Sigmoid colon (tissue), 7 donors: Measurements from ENCODE around the gene XAB2. TPM values are rescaled to one million over a fixed set of nuclear protein-coding genes. Genes with fewer than 3 reads are reported as not detected.

ENCODE experiments used
- DNase-seq: peaks from one replicate; pipeline ENCODE4 v3.0.0-alpha.2; 2019
- H3K27ac ChIP-seq, 4 donors: fragments of 200-600 bp; sonication (generic); one replicate each; pipeline ENCODE4 v1.5.1; 2016 to 2019; ENCODE audit warnings: mild to moderate bottlenecking in 1 of 4
- H3K27me3 ChIP-seq, 3 donors: fragments of 200-600 bp; sonication (generic); one replicate each; pipeline ENCODE4 v1.5.1; 2019; ENCODE audit warnings: mild to moderate bottlenecking in 1 of 3
- H3K36me3 ChIP-seq, 4 donors: fragments of 200-600 bp; sonication (generic); one replicate each; pipeline ENCODE4 v1.5.1; 2016 to 2019
- H3K4me1 ChIP-seq, 4 donors: fragments of 200-600 bp; sonication (generic); one replicate each; pipeline ENCODE4 v1.5.1; 2017 to 2019
- H3K4me3 ChIP-seq, 4 donors: fragments of 200-600 bp; sonication (generic); one replicate each; pipeline ENCODE4 v1.5.1; 2017 to 2019; ENCODE audit warnings: mild to moderate bottlenecking in 2 of 4, moderate library complexity in 1 of 4
- H3K9me3 ChIP-seq, 4 donors: fragments of 200-600 bp in 3 of 4; sonication (generic) in 3 of 4; one replicate each; pipeline versions ENCODE4 v1.5.1 to v1.6.1; 2013 to 2019
- CTCF ChIP-seq, 4 experiments: fragments of 450-650 bp in 3 of 4; fragments of 200-600 bp in 1 of 4; IDR thresholded peaks; one replicate each; pipeline ENCODE4 v1.5.1; 2016 to 2019; ENCODE audit warnings: antibody characterized with exemption in 4 of 4, mild to moderate bottlenecking in 3 of 4, moderate library complexity in 2 of 4
- EP300 ChIP-seq, 4 donors: sonication (generic); formaldehyde crosslinking; IDR thresholded peaks; one replicate each; pipeline ENCODE4 v1.6.1; 2017; ENCODE audit warnings: antibody characterized with exemption in 4 of 4
- POLR2A ChIP-seq, 2 donors: fragments of 450-650 bp; IDR thresholded peaks; one replicate each; pipeline ENCODE4 v1.6.1; 2016; ENCODE audit warnings: antibody characterized with exemption in 2 of 2, mild to moderate bottlenecking in 2 of 2, moderate library complexity in 2 of 2
- POLR2AphosphoS5 ChIP-seq, 4 donors: sonication (generic); formaldehyde crosslinking; IDR thresholded peaks; one replicate each; pipeline ENCODE4 v1.6.1; 2017; ENCODE audit warnings: antibody characterized with exemption in 4 of 4
- WGBS, 2 donors: extraction: QIAGEN DNeasy Blood & Tissue Kit; methylation state at CpG; one replicate each; pipeline ENCODE4 v1.1.7; 2013; 5-methylcytosine and 5-hydroxymethylcytosine counted together
- intact Hi-C: fragments of 100-400 bp; cut with DNase I; formaldehyde crosslinking; loops from one replicate; pipeline ENCODE4 v1.15.1; 2023
- polyA plus RNA-seq, 3 donors: library from polyadenylated mRNA; stranded (reverse); fragments of 200-250 nt; gene quantifications; one replicate each; pipeline ENCODE4 v1.2.3, GENCODE V29; 2013
- total RNA-seq, 4 donors: library from RNA; depleted of rRNA; stranded (reverse); fragments of >200 nt; gene quantifications; one replicate each; pipeline ENCODE4 v1.1.0, GENCODE V29; 2016
- donor health status: healthy with polysubstance abuse.
- donor health status: Bipolar disorder and iron deficiency.
- donor health status: healthy.

The XAB2 gene
- total and polyA plus RNA-seq, 7 donors: 9.7 to 38.3 (median 29.9) TPM

DNA sequence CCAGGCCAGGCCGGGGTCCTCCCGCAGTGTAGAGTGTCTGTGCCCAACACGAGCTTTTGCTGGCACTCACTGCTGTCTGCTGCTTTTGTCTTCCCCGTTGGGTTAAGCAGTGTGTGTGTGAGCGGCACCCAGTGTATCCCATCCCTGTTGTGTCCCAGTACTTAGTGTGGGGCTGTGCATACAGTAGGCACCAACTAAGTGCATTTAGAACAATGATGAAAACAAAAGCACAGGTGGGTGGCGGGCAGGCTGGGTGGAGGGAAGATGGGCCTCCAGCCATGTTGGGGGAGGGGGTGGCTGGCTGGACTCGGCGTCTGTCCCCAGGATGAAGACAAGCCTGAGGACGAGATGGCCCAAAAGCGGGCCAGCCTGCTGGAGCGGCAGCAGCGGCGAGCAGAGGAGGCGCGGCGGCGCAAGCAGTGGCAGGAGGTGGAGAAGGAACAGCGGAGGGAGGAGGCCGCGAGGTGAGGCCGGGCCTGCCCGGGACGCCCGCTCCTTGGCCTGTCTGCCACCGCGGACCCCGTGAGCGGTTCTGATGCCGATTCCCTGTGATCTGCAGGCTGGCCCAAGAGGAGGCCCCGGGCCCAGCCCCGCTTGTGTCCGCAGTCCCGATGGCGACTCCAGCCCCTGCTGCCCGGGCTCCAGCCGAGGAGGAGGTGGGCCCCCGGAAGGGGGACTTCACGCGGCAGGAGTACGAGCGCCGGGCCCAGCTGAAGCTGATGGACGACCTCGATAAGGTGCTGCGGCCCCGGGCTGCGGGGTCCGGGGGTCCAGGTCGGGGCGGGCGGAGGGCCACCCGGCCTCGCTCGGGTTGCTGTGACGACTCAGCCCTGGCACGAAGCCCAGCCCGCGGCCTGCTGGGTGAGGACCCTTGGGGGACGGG, 14.2 kb downstream of the XAB2 start:
- peaks cover 0 to 12% (median 2%) of the 10 kb centered on the region in 4 donors for H3K4me1 ChIP-seq
- 91 to 93% methylated on average over 59 of the region's 59 CpGs for WGBS, 2 donors
- H3K9me3 ChIP-seq: no peaks in the 10 kb centered on the region
- TF ChIP-seq POLR2AphosphoS5 (IDR thresholded peaks at IDR 0.05) (no peak), POLR2A (IDR thresholded peaks at IDR 0.05) (no peak), CTCF (IDR thresholded peaks at IDR 0.05) (no peak), EP300 (IDR thresholded peaks at IDR 0.05) (no peak)
- intact Hi-C loops: no loop called here
- no peak for DNase-seq
- H3K27me3 ChIP-seq: no peaks in the 10 kb centered on the region
- H3K27ac ChIP-seq: no peak overlapping the region
- H3K36me3 ChIP-seq: peaks cover 4 to 24% (median 8%) of the 10 kb centered on the region in 4 donors
- H3K4me3 ChIP-seq: no peak overlapping the region

- H3K4me1 ChIP-seq: no peaks in the 10 kb centered on the region
- no peaks in the 10 kb centered on the region for H3K27me3 ChIP-seq
- intact Hi-C loops: no loop called here
- no peak overlapping the region for H3K27ac ChIP-seq
- no peaks in the 10 kb centered on the region for H3K36me3 ChIP-seq
- TF ChIP-seq POLR2AphosphoS5 (IDR thresholded peaks at IDR 0.05): no peak
- H3K9me3 ChIP-seq: no peaks in the 10 kb centered on the region
- WGBS, 2 donors: 93% methylated on average over 81 of the region's 81 CpGs
- no peak for DNase-seq
- no peak overlapping the region for H3K4me3 ChIP-seq
Observed at GRCh38 chr19:7612282-7613274, 16.8 kb downstream of the XAB2 start.

GRCh38 chr19:7611541-7612279, 17.6 kb downstream of the XAB2 start:
- no peak overlapping the region for H3K27ac ChIP-seq
- no peaks in the 10 kb centered on the region for H3K27me3 ChIP-seq
- no peaks in the 10 kb centered on the region for H3K36me3 ChIP-seq
- H3K4me3 ChIP-seq: no peak overlapping the region
- 89 to 91% methylated on average over 41 of the region's 41 CpGs for WGBS, 2 donors
- H3K4me1 ChIP-seq: no peaks in the 10 kb centered on the region
- intact Hi-C loops: no loop called here
- TF ChIP-seq POLR2A (IDR thresholded peaks at IDR 0.05) (no peak), EP300 (IDR thresholded peaks at IDR 0.05) (no peak)
- no peaks in the 10 kb centered on the region for H3K9me3 ChIP-seq
- no peak for DNase-seq

DNA sequence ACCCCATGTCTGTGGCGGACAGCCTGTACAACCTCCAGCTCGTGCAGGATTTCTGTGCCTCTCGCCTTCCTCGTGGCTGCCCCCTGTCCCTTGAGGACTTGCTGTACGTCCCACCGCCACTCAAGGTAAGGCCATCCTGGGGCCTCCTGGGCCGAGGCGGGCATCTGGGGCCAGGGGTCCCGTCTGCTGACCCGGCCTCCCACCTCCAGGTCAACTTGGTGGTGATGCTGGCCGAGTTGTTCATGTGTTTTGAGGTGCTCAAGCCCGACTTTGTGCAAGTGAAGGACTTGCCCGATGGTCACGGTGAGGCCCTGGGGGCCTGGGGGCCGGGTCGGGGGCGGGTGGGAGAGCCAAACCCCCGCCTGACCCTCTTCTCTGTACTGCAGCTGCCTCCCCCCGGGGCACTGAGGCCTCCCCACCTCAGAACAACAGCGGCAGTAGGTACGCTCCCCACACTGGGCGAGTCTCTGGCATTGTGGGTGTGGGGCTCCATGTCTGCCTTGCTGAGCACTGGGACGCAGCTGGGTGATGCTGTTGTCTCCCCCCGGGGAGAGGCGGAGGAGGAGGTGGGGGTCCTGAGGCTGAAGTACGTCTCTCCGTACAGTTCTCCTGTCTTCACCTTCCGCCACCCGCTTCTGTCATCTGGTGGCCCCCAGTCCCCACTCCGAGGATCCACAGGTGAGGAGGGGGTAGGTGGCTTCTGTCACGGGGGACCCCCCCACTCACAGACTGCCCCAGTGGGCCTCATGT, 18.7 kb downstream of the XAB2 start:
- Histone ChIP-seq H3K4me3 (no peak overlapping the region), H3K27ac (no peak overlapping the region), H3K27me3 (peaks cover 0 to 4% (median 3%) of the 10 kb centered on the region in 3 donors), H3K36me3 (no peaks in the 10 kb centered on the region), H3K9me3 (no peaks in the 10 kb centered on the region), H3K4me1 (no peaks in the 10 kb centered on the region)
- WGBS, 2 donors: 86 to 92% methylated on average over 31 of the region's 31 CpGs
- no peak for TF ChIP-seq EP300 (IDR thresholded peaks at IDR 0.05)
- TF ChIP-seq CTCF (IDR thresholded peaks at IDR 0.05): no peak
- no peak for TF ChIP-seq POLR2A (IDR thresholded peaks at IDR 0.05)
- no peak for TF ChIP-seq POLR2AphosphoS5 (IDR thresholded peaks at IDR 0.05)
- intact Hi-C loops: no loop called here
- DNase-seq: no peak
